HG03097 (cell line): ENCODE results near the gene SPRED2.
A peak's percentile ranks its signal among the peaks of the same experiment; 100 is the strongest.
"Not testable (repeated sequence)": the region's sequence is repeated elsewhere in the genome, so short reads cannot be mapped to it uniquely, and the experiment has no call there.

ENCODE experiments used
- ATAC-seq: cut with Tn5 transposase; IDR thresholded peaks from one replicate; pipeline ENCODE4 v1.9.1; 2021; ENCODE audit not compliant: unreplicated experiment, low FRiP score

The SPRED2 gene

GRCh38 chr2:65319072-65319673 is 113.2 kb downstream of the SPRED2 start:
- ATAC-seq = no peak

GRCh38 chr2:65317841-65318240 is 114.6 kb downstream of the SPRED2 start:
- no peak for ATAC-seq

GRCh38 chr2:65317351-65317750 is 115.0 kb downstream of the SPRED2 start:
- ATAC-seq = not testable (repeated sequence)

- ATAC-seq = no peak
These were observed 116.3 kb downstream of the SPRED2 start for GRCh38 chr2:65316072-65316471.

- no peak for ATAC-seq
These were observed 117.5 kb downstream of the SPRED2 start for GRCh38 chr2:65314801-65315441.

GRCh38 chr2:65313954-65314256 is 118.5 kb downstream of the SPRED2 start:
- ATAC-seq = no peak

GRCh38 chr2:65313126-65313953 is 119.1 kb downstream of the SPRED2 start:
- no peak for ATAC-seq

GRCh38 chr2:65311596-65311995 is 120.8 kb downstream of the SPRED2 start:
- no peak for ATAC-seq

- no peak for ATAC-seq
These were observed 121.3 kb downstream of the SPRED2 start for GRCh38 chr2:65311049-65311448.

- ATAC-seq = no peak
These were observed 122.7 kb downstream of the SPRED2 start for GRCh38 chr2:65309699-65310098.

- ATAC-seq = no peak
These were observed 126.5 kb downstream of the SPRED2 start for GRCh38 chr2:65305934-65306333.

GRCh38 chr2:65300761-65301711 is 131.4 kb downstream of the SPRED2 start:
- peak; percentile 83 for ATAC-seq

GRCh38 chr2:65300134-65300760 is 132.2 kb downstream of the SPRED2 start:
- ATAC-seq = no peak

GRCh38 chr2:65299246-65299645 is 133.2 kb downstream of the SPRED2 start:
- no peak for ATAC-seq

- no peak for ATAC-seq
These were observed 134.3 kb downstream of the SPRED2 start for GRCh38 chr2:65298089-65298488.

- ATAC-seq = no peak
These were observed 134.9 kb downstream of the SPRED2 start for GRCh38 chr2:65297544-65297943.

GRCh38 chr2:65296971-65297370 is 135.4 kb downstream of the SPRED2 start:
- no peak for ATAC-seq

GRCh38 chr2:65294701-65295100 is 137.7 kb downstream of the SPRED2 start:
- ATAC-seq = no peak

- no peak for ATAC-seq
These were observed 138.3 kb downstream of the SPRED2 start for GRCh38 chr2:65294136-65294535.

- ATAC-seq = no peak
These were observed 139.0 kb downstream of the SPRED2 start for GRCh38 chr2:65293376-65293775.
